VCaP (cell line): ENCODE data around the gene CREB3L1.

ENCODE experiments used
- H3K27ac ChIP-seq: fragments of 450-650 bp; 2 replicates; pipeline ENCODE4 v1.5.1; 2017
- TF ChIP-seq, protein P1 (sequence below): fragments of 450-650 bp; conservative IDR thresholded peaks from 2 replicates; pipeline ENCODE4 v1.5.1; 2017; ENCODE audit warnings: mild to moderate bottlenecking, moderate library complexity

CREB3L1 gene

DNA sequence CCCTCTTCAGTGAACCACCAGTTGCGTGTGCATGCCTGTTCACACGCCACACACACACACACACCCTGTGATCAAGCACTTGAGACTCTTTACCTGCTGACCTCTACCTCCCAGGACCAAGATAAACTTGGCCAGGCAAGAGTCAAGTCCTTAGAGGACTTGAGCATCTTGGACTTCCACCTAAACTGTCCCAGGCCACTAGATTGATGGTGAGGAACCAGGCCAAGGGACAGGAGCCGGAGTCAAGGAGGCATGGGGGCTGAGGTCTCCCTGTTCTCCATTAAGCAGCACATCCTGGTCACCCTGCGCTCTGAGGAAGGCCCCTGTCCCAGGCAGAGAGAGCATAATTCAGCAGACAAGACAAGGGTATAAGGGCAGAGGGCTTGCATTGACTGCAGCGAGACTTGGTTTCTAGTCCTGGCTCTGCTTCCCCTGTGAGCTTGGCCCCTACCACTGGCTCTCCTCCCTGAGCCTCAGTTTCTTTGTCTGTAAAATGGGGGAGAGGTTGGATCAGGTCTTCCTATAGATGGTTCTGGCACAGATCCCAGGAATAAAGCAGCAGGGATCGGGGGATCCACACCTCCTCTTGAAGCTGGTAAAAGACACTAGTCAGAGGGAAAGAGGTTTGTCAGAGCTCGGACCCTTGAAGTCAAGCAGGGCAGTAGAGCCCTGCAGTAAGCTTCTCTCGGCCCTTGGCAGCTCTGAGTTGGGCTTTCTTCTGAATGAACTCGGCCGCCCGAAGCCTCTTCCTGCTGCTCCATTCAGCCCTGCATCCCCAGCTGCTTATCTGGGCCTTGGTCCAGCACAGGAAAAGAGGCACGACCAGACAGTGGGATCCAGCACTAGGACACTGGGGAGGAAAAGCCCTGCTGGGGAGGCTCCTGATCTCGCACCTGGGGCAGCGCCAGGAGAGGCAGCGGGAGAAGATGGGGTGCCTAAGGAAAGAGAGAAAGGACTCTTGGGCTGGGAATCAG is 2.0 kb downstream of the CREB3L1 start:
- TF ChIP-seq, protein P1, sequence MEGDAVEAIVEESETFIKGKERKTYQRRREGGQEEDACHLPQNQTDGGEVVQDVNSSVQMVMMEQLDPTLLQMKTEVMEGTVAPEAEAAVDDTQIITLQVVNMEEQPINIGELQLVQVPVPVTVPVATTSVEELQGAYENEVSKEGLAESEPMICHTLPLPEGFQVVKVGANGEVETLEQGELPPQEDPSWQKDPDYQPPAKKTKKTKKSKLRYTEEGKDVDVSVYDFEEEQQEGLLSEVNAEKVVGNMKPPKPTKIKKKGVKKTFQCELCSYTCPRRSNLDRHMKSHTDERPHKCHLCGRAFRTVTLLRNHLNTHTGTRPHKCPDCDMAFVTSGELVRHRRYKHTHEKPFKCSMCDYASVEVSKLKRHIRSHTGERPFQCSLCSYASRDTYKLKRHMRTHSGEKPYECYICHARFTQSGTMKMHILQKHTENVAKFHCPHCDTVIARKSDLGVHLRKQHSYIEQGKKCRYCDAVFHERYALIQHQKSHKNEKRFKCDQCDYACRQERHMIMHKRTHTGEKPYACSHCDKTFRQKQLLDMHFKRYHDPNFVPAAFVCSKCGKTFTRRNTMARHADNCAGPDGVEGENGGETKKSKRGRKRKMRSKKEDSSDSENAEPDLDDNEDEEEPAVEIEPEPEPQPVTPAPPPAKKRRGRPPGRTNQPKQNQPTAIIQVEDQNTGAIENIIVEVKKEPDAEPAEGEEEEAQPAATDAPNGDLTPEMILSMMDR, result no peak
- no peak overlapping the region for H3K27ac ChIP-seq

DNA sequence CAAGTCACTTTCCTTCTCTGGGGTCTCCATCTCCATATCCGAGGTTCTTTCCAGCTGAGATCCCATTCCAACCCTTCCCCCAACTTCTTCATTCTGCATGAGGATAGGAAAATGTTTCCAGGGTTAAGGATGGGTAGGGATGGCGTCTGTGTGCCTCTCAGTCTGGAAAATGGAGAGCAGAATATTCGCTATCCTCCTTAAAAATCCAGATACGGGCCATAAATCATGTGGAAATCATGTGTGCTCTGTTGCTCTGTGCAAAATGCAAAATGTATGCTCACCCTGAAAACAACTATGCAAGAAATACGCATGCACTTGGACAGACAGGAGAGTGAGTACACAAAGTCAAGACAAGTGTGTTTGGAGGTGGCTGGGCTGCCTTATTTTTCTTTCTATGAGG is 3.2 kb downstream of the CREB3L1 start:
- TF ChIP-seq, protein P1, result no peak
- no peak overlapping the region for H3K27ac ChIP-seq

DNA sequence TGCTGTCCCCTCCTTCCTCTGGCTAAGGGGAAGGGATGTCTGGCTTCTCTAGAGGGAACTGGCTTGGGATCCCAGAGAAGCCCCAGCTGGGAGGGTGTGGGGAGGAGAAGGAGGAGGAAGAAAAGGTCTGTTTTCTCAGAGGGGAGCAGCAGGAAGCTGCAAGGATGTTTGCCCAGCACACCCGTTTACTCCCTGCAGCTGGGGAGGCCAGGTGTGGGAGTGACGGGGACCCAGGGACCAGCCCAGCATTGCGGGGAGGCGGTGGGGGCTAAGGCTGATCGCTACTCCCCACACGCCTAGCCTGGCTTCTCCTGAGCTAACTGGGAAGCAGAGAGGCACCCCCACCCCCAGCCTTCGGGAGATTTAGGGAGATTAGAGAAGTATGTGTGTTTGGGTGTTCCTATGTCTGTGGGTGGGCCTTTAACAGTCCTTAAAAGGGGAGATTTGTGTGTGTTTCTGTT is 3.9 kb downstream of the CREB3L1 start:
- H3K27ac ChIP-seq, result no peak overlapping the region

DNA sequence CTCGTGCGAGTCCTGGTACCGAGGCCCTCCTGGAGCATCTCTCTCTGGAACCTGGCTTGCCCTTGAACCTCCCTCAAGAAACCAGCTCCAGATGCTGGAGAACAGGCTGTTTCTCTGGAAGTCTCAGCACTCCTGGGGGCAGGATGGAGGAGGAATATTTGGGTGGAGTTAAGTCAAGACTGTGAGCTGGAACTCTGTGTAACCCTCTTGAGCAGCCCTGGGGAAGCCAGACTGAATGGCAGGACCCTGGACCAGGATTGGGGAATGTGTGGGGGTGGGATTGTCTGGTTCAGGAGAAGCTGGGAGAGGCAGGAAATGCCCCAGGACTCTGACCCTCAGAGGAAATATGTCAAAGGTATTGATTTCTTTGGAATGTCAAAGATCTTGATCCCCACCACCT is 7.7 kb downstream of the CREB3L1 start:
- TF ChIP-seq, protein P1, result no peak
- no peak overlapping the region for H3K27ac ChIP-seq

More for the DNA sequence above, 3.9 kb downstream of the CREB3L1 start:
- TF ChIP-seq, protein P1, result no peak

GRCh38 chr11:46285594-46286033 is 8.2 kb downstream of the CREB3L1 start:
- no peak overlapping the region for H3K27ac ChIP-seq
- TF ChIP-seq, protein P1, result no peak

- TF ChIP-seq, protein P1, result no peak
- H3K27ac ChIP-seq, result no peak overlapping the region
Observed at GRCh38 chr11:46286789-46287188, 9.3 kb downstream of the CREB3L1 start.

- no peak overlapping the region for H3K27ac ChIP-seq
- TF ChIP-seq, protein P1, result no peak
Observed at GRCh38 chr11:46288451-46288850, 11.0 kb downstream of the CREB3L1 start.
